HG02642 (cell line): ENCODE results near the gene PTH2R.
"Not testable (repeated sequence)": the region's sequence is repeated elsewhere in the genome, so short reads cannot be mapped to it uniquely, and the experiment has no call there.

ENCODE experiments used
- ATAC-seq: cut with Tn5 transposase; IDR thresholded peaks from one replicate; pipeline ENCODE4 v1.9.1; 2021; ENCODE audit warnings: mild to moderate bottlenecking; ENCODE audit not compliant: unreplicated experiment, poor library complexity

PTH2R gene, protein sequence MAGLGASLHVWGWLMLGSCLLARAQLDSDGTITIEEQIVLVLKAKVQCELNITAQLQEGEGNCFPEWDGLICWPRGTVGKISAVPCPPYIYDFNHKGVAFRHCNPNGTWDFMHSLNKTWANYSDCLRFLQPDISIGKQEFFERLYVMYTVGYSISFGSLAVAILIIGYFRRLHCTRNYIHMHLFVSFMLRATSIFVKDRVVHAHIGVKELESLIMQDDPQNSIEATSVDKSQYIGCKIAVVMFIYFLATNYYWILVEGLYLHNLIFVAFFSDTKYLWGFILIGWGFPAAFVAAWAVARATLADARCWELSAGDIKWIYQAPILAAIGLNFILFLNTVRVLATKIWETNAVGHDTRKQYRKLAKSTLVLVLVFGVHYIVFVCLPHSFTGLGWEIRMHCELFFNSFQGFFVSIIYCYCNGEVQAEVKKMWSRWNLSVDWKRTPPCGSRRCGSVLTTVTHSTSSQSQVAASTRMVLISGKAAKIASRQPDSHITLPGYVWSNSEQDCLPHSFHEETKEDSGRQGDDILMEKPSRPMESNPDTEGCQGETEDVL

DNA sequence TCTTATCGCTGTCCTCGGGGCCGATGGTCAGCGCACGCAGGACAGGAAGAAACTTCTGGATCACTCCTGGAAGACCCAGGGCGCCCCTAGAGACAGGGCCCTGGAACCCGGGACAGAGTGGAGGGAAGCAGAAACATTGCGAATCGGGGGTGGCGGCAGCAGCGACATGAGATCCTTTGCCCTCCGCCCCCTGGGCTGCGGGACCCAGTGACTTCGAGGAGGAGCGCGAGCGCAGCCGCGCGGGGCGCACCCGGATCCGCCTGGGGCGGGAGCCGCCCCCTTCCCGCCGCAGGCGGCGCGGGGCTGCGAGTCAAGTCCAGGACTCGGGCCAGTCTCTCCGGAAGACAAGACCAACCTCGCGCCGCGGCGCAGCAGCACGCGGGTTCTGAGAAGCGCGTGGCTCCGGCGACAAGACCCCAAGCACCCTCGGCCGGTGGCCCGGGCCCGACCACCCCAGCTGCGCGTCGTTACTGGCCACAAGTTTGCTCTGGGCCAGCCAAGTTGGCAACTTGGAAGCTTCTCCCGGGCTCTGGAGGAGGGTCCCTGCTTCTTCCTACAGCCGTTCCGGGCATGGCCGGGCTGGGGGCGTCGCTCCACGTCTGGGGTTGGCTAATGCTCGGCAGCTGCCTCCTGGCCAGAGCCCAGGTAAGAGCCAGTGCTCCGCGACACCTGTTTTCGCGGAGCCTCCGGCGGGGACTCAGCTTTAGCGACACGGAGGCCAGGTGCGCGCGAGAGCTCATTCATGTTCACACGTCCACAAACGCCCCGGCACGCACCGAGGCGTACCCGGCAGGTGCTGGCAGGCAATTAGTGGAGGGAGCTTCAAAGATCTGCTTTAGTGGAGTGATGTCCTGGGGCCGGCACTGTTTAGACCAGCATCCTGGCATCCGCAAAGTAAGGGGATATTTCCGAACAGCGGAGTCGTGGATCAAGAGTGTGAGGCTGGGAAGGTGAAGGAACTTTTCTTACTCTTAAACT, at the start of gene PTH2R:
Gene PTH2R, plus strand, starts transcription at position 319 of the 978 bp plus-strand sequence. Its CDS starts 252 bp downstream, at position 571.
- no peak for ATAC-seq

DNA sequence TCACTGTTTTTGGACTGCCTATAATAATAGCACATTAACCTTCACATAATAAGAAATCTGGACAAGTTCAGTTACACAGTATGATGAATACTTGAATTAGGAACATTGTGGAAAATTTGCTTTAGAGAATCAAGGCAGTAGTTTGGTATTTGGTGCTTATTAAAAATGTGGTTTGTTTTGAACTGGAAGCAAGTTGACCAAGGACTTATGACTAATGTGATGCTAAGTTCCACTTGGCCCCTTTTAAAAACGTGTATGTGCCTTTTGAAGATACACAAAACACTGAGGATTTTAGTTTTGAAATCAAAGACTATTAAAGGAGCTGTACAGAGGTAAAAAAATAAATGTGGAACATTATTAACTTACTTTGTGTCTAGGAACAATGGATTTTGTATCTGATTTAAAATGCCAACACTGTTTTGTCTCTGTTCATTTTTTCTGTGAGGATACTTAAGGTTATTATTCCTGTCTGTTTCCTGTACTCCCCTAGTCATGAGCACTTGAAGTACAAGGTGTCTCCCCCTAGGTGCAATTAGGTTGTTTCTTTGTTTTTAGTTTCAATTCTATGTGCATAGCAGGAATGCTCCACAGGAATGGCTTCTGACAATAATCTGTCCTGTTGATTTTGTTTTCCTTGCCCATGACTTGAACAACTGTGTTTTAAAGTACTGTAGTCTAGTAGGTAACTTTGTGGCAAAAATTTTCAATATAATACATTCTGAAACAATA, 49.6 kb upstream of the PTH2R start:
- ATAC-seq: no peak

DNA sequence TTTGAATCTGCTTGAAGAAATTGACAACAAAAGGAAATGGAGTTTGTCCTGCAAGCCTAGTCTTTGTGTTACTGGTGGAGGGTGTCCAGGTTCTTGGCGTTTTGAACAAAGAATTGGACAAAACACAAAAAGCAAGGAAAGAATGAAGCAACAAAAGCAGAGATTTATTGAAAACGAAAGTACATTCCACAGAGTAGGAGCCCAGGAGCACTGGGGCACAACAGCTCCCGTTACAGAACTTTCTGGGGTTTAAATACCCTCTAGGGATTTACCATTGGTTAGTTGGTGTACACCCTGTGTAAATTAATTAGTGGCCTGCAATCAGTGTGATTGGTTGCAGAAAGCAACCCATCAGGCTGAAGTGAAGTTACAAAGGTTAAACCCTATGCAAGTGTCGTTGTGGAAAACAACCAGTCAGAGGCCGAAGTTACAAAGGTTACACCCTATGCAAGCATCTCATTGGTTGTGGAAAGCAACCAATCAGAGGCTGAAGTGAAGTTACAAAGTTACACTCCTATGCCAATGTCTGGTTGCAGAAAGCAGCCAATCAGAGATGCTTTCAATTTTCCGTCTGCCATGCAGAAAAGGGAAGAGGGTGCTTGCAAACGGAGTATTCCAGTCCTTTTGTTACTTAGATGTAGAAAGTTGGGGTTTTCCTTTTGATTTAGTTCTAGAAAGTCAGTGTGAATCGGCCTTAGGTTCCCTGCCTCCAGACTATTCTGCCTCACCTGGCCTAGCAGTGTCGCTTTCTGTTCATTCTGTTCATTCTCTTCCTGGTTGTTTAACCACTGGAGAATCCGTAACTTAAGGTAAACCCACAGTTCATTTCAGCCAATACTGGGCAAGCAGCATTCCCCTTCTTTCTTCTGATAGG, 47.6 kb upstream of the PTH2R start:
- no peak for ATAC-seq

DNA sequence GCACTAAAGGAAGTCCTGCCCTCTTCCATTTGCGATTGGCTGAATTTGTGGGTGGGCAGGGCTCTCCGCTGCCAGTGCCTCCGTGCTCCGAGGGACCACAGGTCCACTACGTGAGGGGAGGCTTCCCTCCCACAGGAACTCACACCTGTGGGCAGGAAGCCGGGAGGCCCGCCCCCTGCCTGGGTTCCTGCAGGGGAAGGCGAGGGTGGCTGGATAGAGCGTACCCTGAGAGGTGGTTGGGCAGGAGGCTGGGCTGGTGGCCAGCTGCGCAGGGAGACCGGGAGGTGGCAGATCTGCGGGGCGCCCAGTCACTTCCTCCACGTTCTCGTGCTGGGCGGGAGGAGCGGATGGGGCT, 47.0 kb upstream of the PTH2R start:
- ATAC-seq: no peak

DNA sequence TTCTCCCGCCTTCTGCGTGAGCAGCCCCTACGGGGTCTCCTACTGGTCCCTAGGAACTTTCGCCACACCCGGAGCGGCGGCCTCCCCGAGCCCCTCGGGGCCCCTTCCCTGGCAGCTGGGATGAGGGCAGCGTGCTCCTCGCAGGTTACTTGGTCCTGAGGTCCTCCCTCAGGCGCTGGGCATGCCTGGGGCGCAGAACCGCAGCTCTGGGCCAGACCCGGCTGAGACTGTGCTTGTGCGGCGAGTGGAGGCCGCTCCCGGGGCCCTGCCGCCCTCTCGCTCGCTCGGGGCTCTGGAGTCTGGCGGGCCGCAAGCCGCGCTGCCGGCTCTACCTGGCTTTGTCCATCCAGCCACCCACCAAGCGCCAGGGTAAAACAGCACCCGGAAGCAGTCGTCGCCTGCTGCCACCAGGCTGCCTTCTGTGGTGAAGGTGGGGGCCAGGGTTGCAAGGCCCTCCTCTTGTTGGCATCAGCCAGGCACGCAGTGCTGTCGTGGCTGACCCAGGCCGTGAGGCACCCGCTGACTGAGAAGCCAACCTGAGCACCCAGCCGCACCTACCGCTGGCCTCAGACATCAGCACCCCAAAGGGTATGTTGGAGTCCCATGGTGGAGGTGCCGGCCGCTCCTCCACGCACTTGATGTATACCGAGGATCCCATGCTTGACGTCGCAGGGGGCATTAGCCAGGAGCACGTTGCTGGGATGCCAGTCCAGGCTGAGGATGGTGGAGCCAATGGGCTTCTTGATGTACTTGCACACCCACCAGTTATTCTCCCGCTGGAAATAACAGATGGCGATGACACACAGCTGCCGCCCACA, 46.1 kb upstream of the PTH2R start:
- no peak for ATAC-seq

DNA sequence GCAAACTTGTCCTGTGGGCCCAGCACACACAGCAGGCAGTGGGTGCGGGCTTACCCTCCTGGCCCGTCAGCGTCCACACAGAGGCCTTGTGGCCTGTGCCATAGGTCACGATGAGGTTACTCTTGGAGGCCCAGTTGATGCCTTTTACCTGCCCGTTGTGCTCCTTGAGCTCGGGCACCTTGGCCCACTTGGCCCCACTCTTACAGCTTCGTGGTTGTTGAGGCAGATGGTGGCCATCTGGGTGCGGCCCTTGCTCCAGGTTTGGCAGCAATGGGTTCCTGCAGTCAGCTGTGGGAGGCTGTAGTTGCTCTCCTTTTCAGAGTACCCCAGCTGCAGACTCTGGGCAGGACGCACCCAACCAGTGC, 45.5 kb upstream of the PTH2R start:
- ATAC-seq: no peak

DNA sequence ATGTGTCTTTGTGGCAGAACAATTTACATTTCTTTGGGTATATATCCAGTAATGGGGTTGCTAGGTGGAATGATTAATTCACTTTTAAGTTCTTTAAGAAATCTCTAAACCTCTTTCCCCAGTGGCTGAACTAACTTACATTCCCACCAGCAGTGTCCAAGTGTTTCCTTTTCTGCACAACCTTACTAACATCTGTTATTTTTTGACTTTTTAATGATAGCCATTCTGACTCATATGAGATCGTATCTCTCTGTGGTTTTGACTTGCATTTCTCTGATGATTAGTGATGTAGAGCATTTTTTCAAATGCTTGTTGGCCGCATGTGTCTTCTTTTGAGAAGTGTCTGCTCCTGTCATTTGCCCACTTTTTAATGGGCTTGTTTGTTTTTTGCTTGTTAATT, 43.1 kb upstream of the PTH2R start:
- peak; percentile 74 for ATAC-seq

DNA sequence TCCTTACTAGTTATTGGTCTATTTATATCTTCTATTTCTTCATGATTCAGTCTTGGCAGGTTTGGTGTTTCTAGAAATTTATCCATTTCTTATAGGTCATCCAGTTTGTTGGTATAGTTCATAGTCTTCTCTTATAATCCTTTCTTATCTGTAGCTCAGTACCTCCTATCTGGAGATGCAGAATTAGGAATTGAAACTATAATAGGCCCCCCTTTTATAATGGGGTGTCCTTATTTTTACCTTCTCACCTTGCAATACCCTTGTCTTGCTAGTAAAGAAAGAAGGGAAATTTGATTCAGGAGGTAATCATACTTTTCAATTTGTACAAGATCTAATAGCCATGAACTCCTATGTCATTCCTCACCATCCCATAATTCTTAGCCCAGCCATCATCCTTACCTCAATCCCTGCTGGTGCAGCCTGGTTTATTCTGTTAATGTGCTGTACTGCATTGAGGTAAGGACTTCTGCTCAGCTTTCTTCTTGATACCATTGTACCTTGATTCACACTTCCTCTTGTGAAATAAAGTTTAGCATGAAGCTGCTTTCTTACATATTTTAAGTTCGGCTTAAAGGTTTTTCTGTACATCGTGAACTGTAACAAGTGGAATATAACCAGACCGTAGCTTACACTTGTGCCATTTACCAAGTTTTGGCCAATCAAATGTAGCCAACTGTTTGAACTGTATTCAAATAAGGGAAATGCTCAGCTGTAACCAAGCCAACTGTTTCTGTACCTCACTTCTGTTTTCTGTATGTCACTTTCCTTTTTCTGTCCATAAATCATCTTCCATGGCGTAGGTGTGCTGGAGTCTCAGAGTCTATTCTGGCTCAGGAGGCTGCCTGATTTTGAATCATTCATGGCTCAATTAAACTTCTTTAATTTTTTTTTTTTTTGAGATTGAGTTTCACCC, 40.1 kb upstream of the PTH2R start:
- peak; percentile 71 for ATAC-seq

DNA sequence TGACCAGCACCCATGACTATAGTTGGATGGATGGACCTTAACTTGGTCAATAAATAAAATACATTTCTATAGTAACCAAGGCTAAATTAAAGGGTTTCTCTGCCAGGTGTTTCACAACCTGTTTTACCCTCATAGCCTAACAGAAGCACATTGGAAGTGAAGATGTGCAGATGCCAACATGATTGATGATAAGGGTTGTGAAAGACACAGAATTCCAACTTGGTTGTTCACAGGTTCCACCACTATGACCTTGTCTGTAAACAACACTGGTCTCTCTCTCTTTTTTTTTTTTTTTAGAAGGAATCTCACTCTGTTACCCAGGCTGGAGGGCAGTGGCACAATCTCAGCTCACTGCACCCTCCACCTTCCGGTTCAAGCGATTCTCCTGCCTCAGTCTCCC, 37.5 kb upstream of the PTH2R start:
- ATAC-seq: no peak

DNA sequence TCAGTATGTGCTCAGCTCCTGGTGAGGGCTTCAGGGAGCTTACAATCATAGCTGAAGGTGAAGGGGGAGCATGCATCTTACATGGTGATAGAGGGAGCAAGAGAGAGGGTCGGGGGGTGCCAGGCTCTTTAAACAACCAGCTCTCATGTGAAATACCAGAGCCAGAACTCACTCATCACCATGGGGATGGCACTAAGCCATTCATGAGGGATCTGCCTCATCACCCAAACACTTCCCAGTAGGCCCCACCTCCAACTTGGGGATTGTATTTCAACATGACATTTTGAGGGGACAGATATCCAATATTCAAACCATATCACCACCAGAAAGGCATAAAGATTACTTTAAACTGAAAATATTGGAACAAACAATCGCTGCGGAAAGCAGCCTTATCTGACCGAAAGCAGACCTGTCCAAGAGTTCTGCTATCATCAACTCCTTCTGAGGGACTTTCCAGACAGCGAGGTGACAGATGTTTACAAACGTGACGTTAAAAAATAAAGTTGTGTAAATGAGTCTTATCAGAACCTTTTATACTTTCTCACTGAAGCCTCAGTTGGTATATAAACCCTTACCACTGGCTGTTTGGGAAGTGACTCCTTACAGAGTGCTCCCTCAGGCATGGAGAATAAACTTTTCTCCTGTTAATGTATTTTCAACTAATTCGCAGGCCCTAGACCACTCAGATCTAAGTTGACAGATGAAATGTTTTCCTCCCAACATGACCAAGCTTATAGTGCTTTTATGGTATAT, 35.5 kb upstream of the PTH2R start:
- no peak for ATAC-seq

DNA sequence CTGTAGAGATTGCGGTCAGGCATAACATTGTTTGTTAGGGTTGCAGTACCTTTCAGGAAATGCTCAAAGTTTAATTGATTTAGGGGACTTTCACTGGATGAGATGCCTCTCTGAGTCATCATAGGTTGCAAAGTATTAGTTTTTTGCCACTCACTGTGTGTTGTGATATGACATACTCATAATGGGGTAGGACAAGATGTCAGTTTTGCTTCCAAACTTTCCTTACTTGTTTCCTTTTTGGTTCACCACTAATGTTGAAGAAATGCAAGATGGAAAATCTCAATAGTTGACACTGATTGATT, 35.0 kb upstream of the PTH2R start:
- no peak for ATAC-seq

DNA sequence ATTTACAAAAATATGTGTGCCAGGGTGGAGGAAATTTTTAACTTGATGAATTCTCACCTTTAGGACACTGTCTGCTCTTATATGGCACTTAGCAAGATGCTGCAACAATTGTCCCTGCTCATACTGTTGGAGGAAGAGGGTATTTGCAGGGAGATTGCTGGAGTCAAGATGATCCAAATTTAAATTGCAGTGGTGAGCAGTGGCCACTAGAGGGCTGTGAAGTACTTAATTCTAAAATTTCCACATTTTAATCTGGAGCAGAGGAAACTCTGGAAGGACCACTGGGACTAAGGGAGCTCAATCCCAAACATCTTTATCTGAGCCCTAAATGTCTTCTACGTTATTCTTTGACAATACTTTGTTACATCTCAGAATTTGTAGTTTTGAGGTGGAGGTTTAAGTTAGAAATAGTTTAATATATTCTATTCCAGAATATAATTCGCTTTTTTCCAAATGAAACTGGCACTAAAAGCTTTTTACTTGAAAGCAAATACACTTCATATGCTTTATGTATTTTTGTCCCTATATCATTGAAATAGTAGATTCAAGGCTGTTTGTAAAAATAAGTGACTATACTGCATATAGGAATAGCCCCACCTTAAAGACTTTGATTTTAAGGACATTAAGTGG, 33.0 kb upstream of the PTH2R start:
- ATAC-seq: no peak

DNA sequence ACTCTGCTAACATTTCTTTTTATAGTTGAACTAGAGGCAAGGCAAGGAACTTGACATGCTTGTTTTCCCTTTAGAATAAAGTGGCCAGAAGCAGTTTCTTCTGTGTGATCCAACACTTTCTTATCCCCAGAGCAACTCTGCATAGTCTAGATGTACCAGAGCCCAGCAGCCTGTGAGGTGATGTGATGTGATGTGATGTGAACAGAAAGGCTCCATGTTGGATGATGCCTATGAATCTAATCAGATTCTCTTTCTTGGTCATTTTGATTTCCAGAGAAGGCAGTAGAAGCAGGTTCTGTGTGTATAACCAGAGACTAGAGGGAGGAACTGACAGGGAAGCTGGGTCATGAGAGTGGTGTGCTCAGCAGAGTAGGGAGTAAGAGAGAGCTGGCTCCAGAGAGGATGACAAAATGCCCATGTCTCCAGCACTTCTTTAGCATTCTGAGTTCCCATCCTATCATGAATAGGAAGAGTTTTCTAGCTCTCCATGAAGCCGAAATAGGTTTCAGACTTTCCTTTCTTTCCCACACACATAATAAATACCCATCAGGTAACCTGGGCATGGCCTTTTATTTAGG, 31.0 kb upstream of the PTH2R start:
- ATAC-seq: no peak

DNA sequence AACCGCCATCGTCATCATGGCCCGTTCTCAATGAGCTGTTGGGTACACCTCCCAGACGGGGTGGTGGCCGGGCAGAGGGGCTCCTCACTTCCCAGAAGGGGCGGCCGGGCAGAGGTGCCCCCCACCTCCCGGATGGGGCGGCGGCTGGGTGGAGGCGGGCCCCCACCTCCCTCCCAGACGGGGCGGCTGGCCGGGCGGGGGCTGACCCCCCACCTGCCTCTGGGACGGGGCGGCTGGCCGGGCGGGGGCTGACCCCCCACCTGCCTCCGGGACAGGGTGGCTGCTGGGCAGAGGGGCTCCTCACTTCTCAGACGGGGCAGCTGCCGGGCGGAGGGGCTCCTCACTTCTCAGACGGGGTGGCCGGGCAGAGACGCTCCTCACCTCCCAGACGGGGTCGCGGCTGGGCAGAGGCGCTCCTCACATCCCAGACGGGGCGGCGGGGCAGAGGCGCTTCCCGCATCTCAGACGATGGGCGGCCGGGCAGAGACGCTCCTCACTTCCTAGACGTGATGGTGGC, 29.2 kb upstream of the PTH2R start:
- ATAC-seq: not testable (repeated sequence)

DNA sequence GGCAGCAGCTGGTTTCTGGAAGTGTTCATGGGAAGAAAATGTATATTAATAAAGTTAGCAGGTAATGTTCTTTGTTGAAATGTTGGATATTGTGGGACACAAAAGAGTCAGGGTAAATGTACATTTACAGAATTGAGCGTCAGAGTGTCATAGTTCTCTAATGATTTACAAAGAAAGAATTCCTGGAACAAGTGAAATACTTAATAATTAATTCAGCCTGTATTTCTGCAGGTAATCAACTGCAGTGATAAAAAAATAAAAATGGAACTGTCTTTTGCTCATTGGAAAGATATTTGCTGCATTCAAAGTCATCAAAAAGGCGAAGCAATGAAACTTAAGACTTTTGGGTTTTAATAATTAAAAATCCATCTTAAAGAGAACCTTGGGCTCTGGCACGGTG, 27.4 kb upstream of the PTH2R start:
- no peak for ATAC-seq

DNA sequence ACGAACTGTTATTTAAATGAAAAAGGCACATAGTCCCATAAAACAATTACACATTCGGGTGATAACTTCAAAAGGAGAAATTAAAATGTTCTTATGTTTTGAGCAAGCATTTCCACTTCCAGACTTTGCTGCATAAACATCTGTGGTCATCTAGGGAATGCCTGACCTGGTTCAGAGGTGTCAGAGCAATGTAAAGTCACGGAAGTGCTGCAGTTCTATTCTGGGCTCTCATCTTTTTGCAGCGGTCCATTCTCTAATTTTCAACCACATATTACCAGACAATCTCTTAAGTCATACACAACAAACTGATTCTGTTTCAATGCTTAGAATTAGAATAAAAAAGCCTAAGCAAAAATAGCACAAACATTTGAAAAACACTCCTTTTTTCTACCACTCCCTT, 22.0 kb upstream of the PTH2R start:
- ATAC-seq: no peak
